ENCODE measurements around the gene SLC22A1. TPM values are rescaled to one million over a fixed set of nuclear protein-coding genes. Genes with fewer than 3 reads are reported as not detected.

Gene SLC22A1
- total RNA-seq, 1 experiment from 2014 or later, result 0.39 TPM

DNA sequence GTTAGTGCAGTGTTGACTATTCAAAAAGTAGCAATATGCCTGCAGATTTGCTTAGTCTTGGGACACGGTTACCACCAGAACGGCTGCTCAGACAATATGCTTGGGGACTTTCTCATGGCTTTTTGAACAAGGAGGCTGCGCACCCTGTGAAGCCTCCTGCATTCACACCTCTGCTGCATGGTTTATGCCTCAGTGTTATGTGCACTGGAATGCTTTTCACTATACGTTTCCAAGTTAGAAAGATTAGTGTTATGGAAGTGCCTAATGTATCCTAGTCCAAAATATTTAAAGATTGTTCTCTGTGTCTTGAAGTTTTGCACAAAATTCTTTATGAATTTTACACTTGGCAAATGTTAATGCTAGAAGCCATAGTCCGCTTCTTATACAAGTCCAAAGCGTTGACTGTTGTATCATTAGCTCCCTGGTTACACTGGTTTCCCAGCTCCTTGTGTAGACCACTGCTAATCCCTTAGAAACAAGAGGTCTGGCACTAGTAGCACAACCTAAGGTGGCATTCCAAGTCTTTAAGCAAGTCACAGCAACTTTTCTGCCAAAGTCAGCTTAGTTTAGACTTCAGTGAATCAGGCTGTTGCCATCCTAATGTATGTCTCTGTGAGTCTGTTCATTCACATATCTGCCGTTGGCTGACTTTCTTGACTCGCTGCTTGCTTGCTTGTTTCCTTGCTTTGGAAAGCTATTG, 26.3 kb upstream of the SLC22A1 start:
- Histone ChIP-seq H3K56ac (ENCODE audit: insufficient read length, low read depth, low read length) (no peak overlapping the region), H4K91ac (ENCODE audit: insufficient read length, low read depth, low read length) (no peak overlapping the region), H2BK120ac (ENCODE audit: low read depth, low read length, poor library complexity, severe bottlenecking) (no peak overlapping the region), H3K79me1 (ENCODE audit: insufficient read depth, low read depth, low read length, poor library complexity, severe bottlenecking) (no peaks in the 10 kb centered on the region), H3K18ac (ENCODE audit: insufficient read length, low read depth, low read length) (no peak overlapping the region), H2BK12ac (ENCODE audit: insufficient read length, low read depth, low read length) (no peak overlapping the region), H3K14ac (ENCODE audit: insufficient read depth, low read length) (no peak overlapping the region), H2BK5ac (ENCODE audit: insufficient read length, low read length) (no peak overlapping the region), H3K79me2 (ENCODE audit: insufficient read depth, low read length) (no peaks in the 10 kb centered on the region), H3K9ac (ENCODE audit: extremely low read depth, insufficient read length, low read length) (no peak overlapping the region), H2AK5ac (ENCODE audit: insufficient read length, low read length) (no peak overlapping the region), H3K4me1 (ENCODE audit: insufficient read depth, low read length) (no peaks in the 10 kb centered on the region), H3T11ph (ENCODE audit: low read length) (no peak overlapping the region), H4K8ac (replicated peaks; ENCODE audit: insufficient read length, low read depth, low read length) (no peak overlapping the region), H2BK15ac (ENCODE audit: low read depth, low read length) (no peak overlapping the region), H2BK20ac (ENCODE audit: low read depth, low read length, poor library complexity, severe bottlenecking) (no peak overlapping the region), H3K27me3 (ENCODE audit: insufficient read depth, low read length) (no peaks in the 10 kb centered on the region), H3K27ac (ENCODE audit: insufficient read length, low read depth, low read length) (no peak overlapping the region), H3K4me2 (ENCODE audit: insufficient read depth, insufficient read length, low read length) (no peak overlapping the region), H4K5ac (ENCODE audit: insufficient read length, low read depth, low read length) (no peak overlapping the region), H3K9me3 (ENCODE audit: control insufficient read depth, low read depth, low read length) (no peaks in the 10 kb centered on the region), H4K20me1 (ENCODE audit: control insufficient read depth, insufficient read depth, insufficient read length) (no peaks in the 10 kb centered on the region), H3K23ac (ENCODE audit: insufficient read length, low read depth, low read length) (no peak overlapping the region), H2AFZ (ENCODE audit: low read length) (no peak overlapping the region), H3K23me2 (ENCODE audit: insufficient read length, low read depth, low read length, poor library complexity, severe bottlenecking) (no peaks in the 10 kb centered on the region), H3K4ac (ENCODE audit: low read depth, low read length) (no peak overlapping the region)
- Mint-ChIP-seq H3K9me3 (no peaks in the 10 kb centered on the region), H3K27me3 (ENCODE audit: low read depth) (no peaks in the 10 kb centered on the region), H3K4me1 (no peaks in the 10 kb centered on the region), H3K27ac (no peak overlapping the region), H3K4me3 (no peak overlapping the region), H3K36me3 (ENCODE audit: insufficient read depth in 1 of 3, low read depth in 3 of 3) (peaks cover 50 to 78% (median 65%) of the 10 kb centered on the region in 3 experiments; a peak in 6 of 7 replicates)
- no CpG with 5 or more reads among the region's 8 CpGs for WGBS (ENCODE audit: extremely low coverage, insufficient read length, low lambda C conversion rate)
- DNase-seq, result no peak
- TF ChIP-seq, protein P1, sequence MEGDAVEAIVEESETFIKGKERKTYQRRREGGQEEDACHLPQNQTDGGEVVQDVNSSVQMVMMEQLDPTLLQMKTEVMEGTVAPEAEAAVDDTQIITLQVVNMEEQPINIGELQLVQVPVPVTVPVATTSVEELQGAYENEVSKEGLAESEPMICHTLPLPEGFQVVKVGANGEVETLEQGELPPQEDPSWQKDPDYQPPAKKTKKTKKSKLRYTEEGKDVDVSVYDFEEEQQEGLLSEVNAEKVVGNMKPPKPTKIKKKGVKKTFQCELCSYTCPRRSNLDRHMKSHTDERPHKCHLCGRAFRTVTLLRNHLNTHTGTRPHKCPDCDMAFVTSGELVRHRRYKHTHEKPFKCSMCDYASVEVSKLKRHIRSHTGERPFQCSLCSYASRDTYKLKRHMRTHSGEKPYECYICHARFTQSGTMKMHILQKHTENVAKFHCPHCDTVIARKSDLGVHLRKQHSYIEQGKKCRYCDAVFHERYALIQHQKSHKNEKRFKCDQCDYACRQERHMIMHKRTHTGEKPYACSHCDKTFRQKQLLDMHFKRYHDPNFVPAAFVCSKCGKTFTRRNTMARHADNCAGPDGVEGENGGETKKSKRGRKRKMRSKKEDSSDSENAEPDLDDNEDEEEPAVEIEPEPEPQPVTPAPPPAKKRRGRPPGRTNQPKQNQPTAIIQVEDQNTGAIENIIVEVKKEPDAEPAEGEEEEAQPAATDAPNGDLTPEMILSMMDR (conservative IDR thresholded peaks at IDR 0.05), result no peak

Data from H9 (cell line).